ENCODE measurements around the gene RHEB.

RHEB gene

DNA sequence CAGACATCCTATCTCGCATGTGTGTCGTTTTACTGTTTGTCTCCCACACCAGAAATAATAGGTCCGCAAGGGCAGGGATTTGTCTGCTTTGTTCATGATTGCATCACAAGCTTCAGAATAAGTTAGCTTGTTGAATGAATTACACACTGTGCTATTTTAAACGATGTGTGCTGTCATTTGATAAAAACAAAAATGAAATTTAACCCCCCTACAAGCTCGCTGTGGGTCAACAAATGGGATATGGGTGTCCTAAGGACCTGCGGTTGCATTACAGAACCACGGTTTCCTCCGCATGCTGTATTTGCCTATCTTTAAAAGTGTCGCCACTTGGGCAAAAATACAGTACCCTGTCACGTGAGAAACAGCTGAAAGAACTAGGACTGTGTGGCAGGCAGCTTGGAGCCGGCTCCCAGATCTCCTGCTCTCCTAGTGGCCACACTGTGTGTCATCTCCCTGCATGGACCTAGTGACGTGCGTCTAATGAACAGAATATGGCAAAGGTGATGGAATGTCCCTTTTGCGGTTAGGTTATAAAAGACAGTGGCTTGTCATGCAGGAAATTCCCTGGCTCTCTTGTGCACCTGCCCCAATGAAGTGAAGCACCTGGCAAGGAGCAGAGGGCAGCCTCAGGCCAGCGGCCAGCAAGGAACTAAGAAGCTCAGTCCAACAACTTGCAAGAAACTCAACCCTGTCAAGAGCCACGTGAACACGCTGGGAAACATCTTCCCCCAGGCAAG lies 46.9 kb downstream of the RHEB start:
- no peak for TF ChIP-seq CTCF (IDR thresholded peaks at IDR 0.05)
- H3K79me2 ChIP-seq: peaks cover 15% of the 10 kb centered on the region
- H3K9ac ChIP-seq: no peak overlapping the region
- no peaks in the 10 kb centered on the region for H3K27me3 ChIP-seq (ENCODE audit: control insufficient read depth, insufficient read depth, low read length)
- no peak overlapping the region for H3K4me2 ChIP-seq (ENCODE audit: low read length)
- no peaks in the 10 kb centered on the region for H3K4me1 ChIP-seq
- no peak overlapping the region for H3K4me3 ChIP-seq (ENCODE audit: low read depth, low read length)
- H2AFZ ChIP-seq: no peak overlapping the region
- no peaks in the 10 kb centered on the region for H3K9me3 ChIP-seq (ENCODE audit: control insufficient read depth, low read length)
- no peak overlapping the region for H3K27ac ChIP-seq
- no peaks in the 10 kb centered on the region for H3K36me3 ChIP-seq (ENCODE audit: control insufficient read depth, insufficient read depth, low read length)

DNA sequence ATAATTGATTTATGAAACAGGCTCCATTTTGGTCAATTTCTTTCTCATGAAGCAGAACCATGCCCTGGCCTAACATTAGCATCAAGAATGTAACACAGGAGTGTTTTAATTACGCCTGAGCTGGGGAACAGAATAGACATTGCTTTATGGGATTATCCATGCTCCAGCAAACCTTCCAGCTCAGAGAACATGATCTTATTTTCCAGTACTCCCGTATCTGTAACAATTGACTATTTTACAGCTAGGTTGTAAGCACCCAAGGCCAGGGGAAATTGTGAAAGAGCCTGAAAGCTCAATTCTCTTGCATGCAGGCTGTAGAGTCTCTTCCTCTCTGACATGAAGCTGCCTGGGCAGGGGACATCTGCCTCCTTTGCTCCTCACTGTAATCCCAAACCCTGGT lies 49.0 kb downstream of the RHEB start:
- TF ChIP-seq CTCF (IDR thresholded peaks at IDR 0.05): no peak
- H3K79me2 ChIP-seq: peaks cover 6% of the 10 kb centered on the region
- no peak overlapping the region for H3K4me3 ChIP-seq (ENCODE audit: low read depth, low read length)
- no peaks in the 10 kb centered on the region for H3K27me3 ChIP-seq (ENCODE audit: control insufficient read depth, insufficient read depth, low read length)
- no peaks in the 10 kb centered on the region for H3K9me3 ChIP-seq (ENCODE audit: control insufficient read depth, low read length)
- H3K27ac ChIP-seq: no peak overlapping the region
- H3K36me3 ChIP-seq (ENCODE audit: control insufficient read depth, insufficient read depth, low read length): no peaks in the 10 kb centered on the region
- H3K9ac ChIP-seq: no peak overlapping the region
- no peak overlapping the region for H2AFZ ChIP-seq
- no peak overlapping the region for H3K4me2 ChIP-seq (ENCODE audit: low read length)
- H3K4me1 ChIP-seq: no peaks in the 10 kb centered on the region

GRCh38 chr7:151469281-151469680 lies 50.4 kb downstream of the RHEB start:
- Histone ChIP-seq H3K4me3 (ENCODE audit: low read depth, low read length) (no peak overlapping the region), H3K36me3 (ENCODE audit: control insufficient read depth, insufficient read depth, low read length) (no peaks in the 10 kb centered on the region)

GRCh38 chr7:151468217-151469018 lies 51.3 kb downstream of the RHEB start:
- Histone ChIP-seq H3K4me1 (no peaks in the 10 kb centered on the region), H3K79me2 (peaks cover 6% of the 10 kb centered on the region), H3K4me3 (ENCODE audit: low read depth, low read length) (no peak overlapping the region), H3K9ac (no peak overlapping the region), H3K27ac (no peak overlapping the region), H2AFZ (no peak overlapping the region), H3K36me3 (ENCODE audit: control insufficient read depth, insufficient read depth, low read length) (no peaks in the 10 kb centered on the region), H3K4me2 (ENCODE audit: low read length) (no peak overlapping the region), H3K27me3 (ENCODE audit: control insufficient read depth, insufficient read depth, low read length) (no peaks in the 10 kb centered on the region), H3K9me3 (ENCODE audit: control insufficient read depth, low read length) (no peaks in the 10 kb centered on the region)
- TF ChIP-seq CTCF (IDR thresholded peaks at IDR 0.05): no peak

More at GRCh38 chr7:151469281-151469680, 50.4 kb downstream of the RHEB start:
- H2AFZ ChIP-seq: no peak overlapping the region
- H3K79me2 ChIP-seq: peaks cover 6% of the 10 kb centered on the region
- no peak for TF ChIP-seq CTCF (IDR thresholded peaks at IDR 0.05)
- no peaks in the 10 kb centered on the region for H3K4me1 ChIP-seq
- H3K9ac ChIP-seq: no peak overlapping the region
- no peak overlapping the region for H3K4me2 ChIP-seq (ENCODE audit: low read length)
- H3K27me3 ChIP-seq (ENCODE audit: control insufficient read depth, insufficient read depth, low read length): no peaks in the 10 kb centered on the region
- H3K27ac ChIP-seq: no peak overlapping the region
- H3K9me3 ChIP-seq (ENCODE audit: control insufficient read depth, low read length): no peaks in the 10 kb centered on the region
